Caco-2 (cell line): Measurements from ENCODE around the gene ADGRF5. TPM values are rescaled to one million over a fixed set of nuclear protein-coding genes. Genes with fewer than 3 reads are reported as not detected.
"Not testable (repeated sequence)": the region's sequence is repeated elsewhere in the genome, so short reads cannot be mapped to it uniquely, and the experiment has no call there.

Experiments used
- BruUV-seq: library from RNA; stranded (reverse); fragments of 400-500 nt; replicated peaks from 2 replicates; lab custom pipeline; 2021; lab: Mats Ljungman, UMichigan
- CTCF ChIA-PET: fragments of 300-600 bp; sonication (Branson Sonifier 250); formaldehyde crosslinking; loops from one replicate; lab custom pipeline; 2022; ENCODE audit warnings: antibody characterized with exemption; lab: Charles Lee
- POLR2A ChIA-PET: fragments of 300-600 bp; sonication (Branson Sonifier 250); formaldehyde crosslinking; loops from one replicate; lab custom pipeline; 2022; ENCODE audit warnings: antibody characterized with exemption; lab: Charles Lee
- DNase-seq, 2 experiments: peaks; one replicate each; pipeline versions ENCODE4 v3.0.0 to v3.0.0-alpha.2; 2020 to 2022
- H3K27me3 ChIP-seq: replicated peaks from 2 replicates; pipeline ENCODE4 v1.6.0; 2011; ENCODE audit warnings: low read length; ENCODE audit not compliant: control insufficient read depth, insufficient read depth
- H3K36me3 ChIP-seq: 2 replicates; pipeline ENCODE4 v1.5.1; 2011; ENCODE audit warnings: low read length; ENCODE audit not compliant: control insufficient read depth, insufficient read depth
- H3K4me1 ChIP-seq: fragments of 250-450 bp; sonication (Bioruptor Pico); 2 replicates; pipeline ENCODE4 v1.5.1; 2020; ENCODE audit warnings: mild to moderate bottlenecking
- H3K4me3 ChIP-seq: 2 replicates; pipeline ENCODE4 v1.5.1; 2011; ENCODE audit warnings: low read depth, mild to moderate bottlenecking, control low read depth, low read length
- H3K9me3 ChIP-seq: fragments of 250-450 bp; sonication (Bioruptor Pico); 2 replicates; pipeline ENCODE4 v1.5.1; 2020; ENCODE audit warnings: mild to moderate bottlenecking, moderate library complexity
- H3K27ac Mint-ChIP-seq: one replicate; pipeline ENCODE4 v1.8.0; 2022; ENCODE audit warnings: mixed read lengths; ENCODE audit not compliant: unreplicated experiment
- H3K27me3 Mint-ChIP-seq: one replicate; pipeline ENCODE4 v1.8.0; 2022; ENCODE audit warnings: mixed read lengths; ENCODE audit not compliant: insufficient read depth, unreplicated experiment
- H3K36me3 Mint-ChIP-seq: one replicate; pipeline ENCODE4 v1.8.0; 2022; ENCODE audit warnings: mild to moderate bottlenecking, mixed read lengths; ENCODE audit not compliant: insufficient read depth, unreplicated experiment
- H3K4me1 Mint-ChIP-seq: one replicate; pipeline ENCODE4 v1.8.0; 2022; ENCODE audit warnings: low read depth, mixed read lengths; ENCODE audit not compliant: unreplicated experiment
- H3K4me3 Mint-ChIP-seq: one replicate; pipeline ENCODE4 v1.8.0; 2022; ENCODE audit warnings: mild to moderate bottlenecking, moderate library complexity, mixed read lengths; ENCODE audit not compliant: unreplicated experiment
- H3K9me3 Mint-ChIP-seq: one replicate; pipeline ENCODE4 v1.8.0; 2022; ENCODE audit warnings: mixed read lengths; ENCODE audit not compliant: unreplicated experiment
- CTCF ChIP-seq, 2 experiments: fragments of 200-600 bp in 1 of 2; IDR thresholded peaks; 1 replicate in 1 of 2; 2 replicates in 1 of 2; pipeline versions ENCODE4 v1.5.1 to v1.8.0; 2011 to 2022; ENCODE audit warnings: antibody characterized with exemption in 1 of 2, control low read depth in 1 of 2, inconsistent platforms in 1 of 2, low read depth in 1 of 2, low read length in 1 of 2, mild to moderate bottlenecking in 1 of 2, moderate library complexity in 1 of 2; ENCODE audit not compliant: insufficient read depth in 1 of 2, severe bottlenecking in 1 of 2, unreplicated experiment in 1 of 2
- intact Hi-C: fragments of 100-400 bp; cut with micrococcal nuclease; formaldehyde crosslinking; loops from one replicate; pipeline ENCODE4 v1.10.0; 2022; ENCODE audit not compliant: unreplicated experiment
- total RNA-seq: library from RNA; stranded (reverse); gene quantifications from 2 replicates; pipeline ENCODE4 v1.2.3, GENCODE V29; 2022

The ADGRF5 gene
- total RNA-seq, 1 experiment from 2014 or later = not detected

GRCh38 chr6:46855966-46856365 is 65.8 kb downstream of the ADGRF5 start:
- BruUV-seq, H3K4me1 Mint-ChIP-seq, intact Hi-C loops, H3K9me3 Mint-ChIP-seq, H3K27me3 ChIP-seq, H3K27ac Mint-ChIP-seq, H3K4me3 ChIP-seq, H3K36me3 Mint-ChIP-seq, H3K27me3 Mint-ChIP-seq, H3K4me1 ChIP-seq, H3K9me3 ChIP-seq, POLR2A ChIA-PET, H3K4me3 Mint-ChIP-seq, H3K36me3 ChIP-seq: not testable (repeated sequence)
- CTCF ChIA-PET = interaction anchor here (0.5 kb wide), 1 partner anchor 37 kb away, joined by 4 read pairs; no protein-coding TSS in a partner anchor
- DNase-seq = peak in 1 of 2 experiments; percentile 44
- TF ChIP-seq CTCF (IDR thresholded peaks at IDR 0.05; ENCODE audit: insufficient read depth in 1 of 2, low read depth in 1 of 2, low read length in 1 of 2, severe bottlenecking in 1 of 2, unreplicated experiment in 1 of 2) = peak; percentile 59 to 70

- H3K9me3 Mint-ChIP-seq, H3K4me1 ChIP-seq, H3K9me3 ChIP-seq, H3K4me3 ChIP-seq, H3K27ac Mint-ChIP-seq, intact Hi-C loops, DNase-seq, CTCF ChIA-PET, H3K4me3 Mint-ChIP-seq, POLR2A ChIA-PET, H3K36me3 Mint-ChIP-seq, BruUV-seq, H3K36me3 ChIP-seq, H3K27me3 Mint-ChIP-seq, H3K27me3 ChIP-seq: not testable (repeated sequence)
- H3K4me1 Mint-ChIP-seq = peaks cover 12% of the 10 kb centered on the region
These were observed 70.2 kb downstream of the ADGRF5 start for GRCh38 chr6:46851576-46851975.

- Histone ChIP-seq H3K9me3 (no peaks in the 10 kb centered on the region), H3K36me3 (no peaks in the 10 kb centered on the region), H3K4me3 (no peak overlapping the region), H3K4me1 (no peaks in the 10 kb centered on the region), H3K27me3 (no peaks in the 10 kb centered on the region)
- no peak overlapping the region for H3K27ac Mint-ChIP-seq
- peaks cover 12% of the 10 kb centered on the region for H3K4me1 Mint-ChIP-seq
- CTCF ChIA-PET = no interaction called here
- no peak for DNase-seq
- H3K9me3 Mint-ChIP-seq = no peaks in the 10 kb centered on the region
- no peaks in the 10 kb centered on the region for H3K36me3 Mint-ChIP-seq
- TF ChIP-seq CTCF (IDR thresholded peaks at IDR 0.05; ENCODE audit: insufficient read depth in 1 of 2, low read depth in 1 of 2, low read length in 1 of 2, severe bottlenecking in 1 of 2, unreplicated experiment in 1 of 2) = no peak
- intact Hi-C loops = no loop called here
- H3K27me3 Mint-ChIP-seq = no peaks in the 10 kb centered on the region
- no TSS peak for BruUV-seq
- POLR2A ChIA-PET = no interaction called here
- no peak overlapping the region for H3K4me3 Mint-ChIP-seq
These were observed 70.9 kb downstream of the ADGRF5 start for GRCh38 chr6:46850792-46851191.

GRCh38 chr6:46849361-46849690 is 72.4 kb downstream of the ADGRF5 start:
- Histone ChIP-seq H3K9me3 (no peaks in the 10 kb centered on the region), H3K4me3 (no peak overlapping the region), H3K27me3 (no peaks in the 10 kb centered on the region), H3K36me3 (no peaks in the 10 kb centered on the region), H3K4me1 (no peaks in the 10 kb centered on the region)
- DNase-seq = no peak
- Mint-ChIP-seq H3K27ac (no peak overlapping the region), H3K27me3 (no peaks in the 10 kb centered on the region), H3K4me3 (no peak overlapping the region), H3K9me3 (no peaks in the 10 kb centered on the region), H3K36me3 (no peaks in the 10 kb centered on the region), H3K4me1 (peaks cover 12% of the 10 kb centered on the region)
- no TSS peak for BruUV-seq
- ChIA-PET CTCF (interaction anchor here (0.6 to 2.1 kb wide), 8 partner anchors 12 to 262 kb away, joined by 3 to 6 read pairs (median 4); no protein-coding TSS in a partner anchor), POLR2A (no interaction called here)
- no peak for TF ChIP-seq CTCF (IDR thresholded peaks at IDR 0.05; ENCODE audit: insufficient read depth in 1 of 2, low read depth in 1 of 2, low read length in 1 of 2, severe bottlenecking in 1 of 2, unreplicated experiment in 1 of 2)
- intact Hi-C loops = loop anchor here (1.0 to 2.0 kb wide), 5 partner anchors 59 to 431 kb away; no protein-coding TSS in a partner anchor
